HG02973 (cell line): ENCODE measurements around the gene UCKL1.
"Not testable (repeated sequence)": the region's sequence is repeated elsewhere in the genome, so short reads cannot be mapped to it uniquely, and the experiment has no call there.

Experiments used
- ATAC-seq: cut with Tn5 transposase; IDR thresholded peaks from one replicate; pipeline ENCODE4 v1.9.1; 2021; ENCODE audit warnings: moderate library complexity; ENCODE audit not compliant: unreplicated experiment

UCKL1 gene

GRCh38 chr20:63972312-63973159 lies 16.3 kb upstream of the UCKL1 start:
- no peak for ATAC-seq

GRCh38 chr20:63971960-63972311 lies 15.7 kb upstream of the UCKL1 start:
- not testable (repeated sequence) for ATAC-seq

GRCh38 chr20:63970714-63971431 lies 14.7 kb upstream of the UCKL1 start:
- no peak for ATAC-seq

GRCh38 chr20:63969838-63970713 lies 13.9 kb upstream of the UCKL1 start, which contains the start of gene ZNF512B:
TSS of gene ZNF512B (minus strand) at chr20:63969930. CDS start at chr20:63967950, 1,980 bp downstream.
- ATAC-seq, result no peak

- no peak for ATAC-seq
Measured at GRCh38 chr20:63968928-63969760, 12.9 kb upstream of the UCKL1 start.

GRCh38 chr20:63968136-63968927 lies 12.1 kb upstream of the UCKL1 start:
- ATAC-seq, result no peak

- ATAC-seq, result no peak
Measured at GRCh38 chr20:63967330-63968135, 11.3 kb upstream of the UCKL1 start.

- ATAC-seq, result no peak
Measured at GRCh38 chr20:63966944-63967322, 10.7 kb upstream of the UCKL1 start.

GRCh38 chr20:63966172-63966943 lies 10.1 kb upstream of the UCKL1 start:
- ATAC-seq, result no peak

GRCh38 chr20:63964412-63964811 lies 8.2 kb upstream of the UCKL1 start:
- no peak for ATAC-seq

GRCh38 chr20:63963784-63964301 lies 7.6 kb upstream of the UCKL1 start:
- ATAC-seq, result no peak

GRCh38 chr20:63963348-63963741 lies 7.1 kb upstream of the UCKL1 start:
- ATAC-seq, result no peak

GRCh38 chr20:63962426-63963347 lies 6.5 kb upstream of the UCKL1 start:
- ATAC-seq, result no peak

- no peak for ATAC-seq
Measured at GRCh38 chr20:63961664-63962425, 5.6 kb upstream of the UCKL1 start.

GRCh38 chr20:63960654-63961621 lies 4.7 kb upstream of the UCKL1 start:
- not testable (repeated sequence) for ATAC-seq
